Panc1 (cell line): Measurements from ENCODE around the gene CNIH1. TPM values are rescaled to one million over a fixed set of nuclear protein-coding genes. Genes with fewer than 3 reads are reported as not detected.

ENCODE experiments used
- ATAC-seq: fragments of 200-7000 bp; cut with Tn5 transposase; 2 replicates; pipeline ENCODE4 v1.9.1; 2020; ENCODE audit warnings: mild to moderate bottlenecking, moderate library complexity
- BruUV-seq: library from RNA; stranded (reverse); fragments of 400-500 nt; replicated peaks from 2 replicates; lab custom pipeline; 2021; lab: Mats Ljungman, UMichigan
- CTCF ChIA-PET: fragments of 300-600 bp; sonication (Branson Sonifier 250); formaldehyde crosslinking; loops from one replicate; lab custom pipeline; 2022; ENCODE audit warnings: antibody characterized with exemption; lab: Charles Lee
- POLR2A ChIA-PET: fragments of 300-600 bp; sonication (Branson Sonifier 250); formaldehyde crosslinking; loops from one replicate; lab custom pipeline; 2022; ENCODE audit warnings: antibody characterized with exemption; lab: Charles Lee
- DNase-seq: peaks from one replicate; pipeline ENCODE4 v3.0.0-alpha.2; 2010; ENCODE audit warnings: low read depth, low spot score
- H3K27ac ChIP-seq: 2 replicates; pipeline ENCODE4 v1.5.1; 2011; ENCODE audit warnings: mild to moderate bottlenecking, low read length, inconsistent platforms
- H3K27me3 ChIP-seq: fragments of 200-500 bp; sonication (Bioruptor generic); 2 replicates; pipeline ENCODE4 v1.6.0; 2014; ENCODE audit warnings: low read length, inconsistent platforms; ENCODE audit not compliant: control insufficient read depth, insufficient read depth
- H3K36me3 ChIP-seq: fragments of 200-500 bp; sonication (Bioruptor generic); 2 replicates; pipeline ENCODE4 v1.5.1; 2014; ENCODE audit warnings: inconsistent platforms, mild to moderate bottlenecking, low read length, moderate library complexity; ENCODE audit not compliant: control insufficient read depth, insufficient read depth
- H3K4me1 ChIP-seq: 2 replicates; pipeline ENCODE4 v1.5.1; 2011; ENCODE audit warnings: inconsistent platforms, mild to moderate bottlenecking, low read length, moderate library complexity; ENCODE audit not compliant: control insufficient read depth, insufficient read depth
- H3K4me3 ChIP-seq, 2 experiments: 2 replicates each; pipeline ENCODE4 v1.5.1; 2011 to 2012; ENCODE audit warnings: low read depth in 2 of 2, low read length in 2 of 2, mild to moderate bottlenecking in 2 of 2, inconsistent platforms in 1 of 2, moderate library complexity in 1 of 2
- H3K9me3 ChIP-seq: fragments of 200-500 bp; sonication (Bioruptor generic); 2 replicates; pipeline ENCODE4 v1.5.1; 2014; ENCODE audit warnings: low read depth, mild to moderate bottlenecking, inconsistent platforms, low read length, moderate library complexity; ENCODE audit not compliant: control insufficient read depth, insufficient read depth
- POLR2AphosphoS5 ChIP-seq: IDR thresholded peaks from 2 replicates; pipeline ENCODE4 v1.6.1; 2012; ENCODE audit warnings: mild to moderate bottlenecking, low read depth, low read length, moderate library complexity
- SIN3A ChIP-seq: IDR thresholded peaks from 2 replicates; pipeline ENCODE4 v1.6.1; 2012; ENCODE audit warnings: low read depth, mild to moderate bottlenecking, low read length, moderate library complexity, borderline replicate concordance; ENCODE audit not compliant: insufficient read depth
- TCF7L2 ChIP-seq: IDR thresholded peaks from 2 replicates; pipeline ENCODE4 v1.6.1; 2011; ENCODE audit warnings: mild to moderate bottlenecking, low read depth, low read length, inconsistent platforms
- in situ Hi-C: cut with HindIII; loops from 2 replicates; pipeline ENCODE4 v1.10.0; 2016; ENCODE audit warnings: low sequenced_read_pairs, low pct_unique_long_range_greater_than_20kb
- intact Hi-C: fragments of 100-400 bp; cut with micrococcal nuclease; formaldehyde crosslinking; loops from one replicate; pipeline ENCODE4 v1.10.0; 2022; ENCODE audit not compliant: unreplicated experiment
- total RNA-seq: library from RNA; stranded (reverse); gene quantifications from one replicate; pipeline ENCODE4 v1.2.1, GENCODE V29; 2021; ENCODE audit not compliant: unreplicated experiment
- TF ChIP-seq, protein P1 (sequence below), 2 experiments: IDR thresholded peaks; 2 replicates each; pipeline ENCODE4 v1.6.1; 2011 to 2012; ENCODE audit warnings: low read depth in 2 of 2, control low read depth in 1 of 2, low read length in 1 of 2, mild to moderate bottlenecking in 1 of 2, moderate library complexity in 1 of 2; ENCODE audit not compliant: insufficient read depth in 1 of 2
- TF ChIP-seq, protein P2 (sequence below): fragments of 450-650 bp; IDR thresholded peaks from 2 replicates; pipeline ENCODE4 v1.5.1; 2017; ENCODE audit warnings: mild to moderate bottlenecking

The CNIH1 gene
- total RNA-seq, 1 experiment from 2014 or later, result 83.7 TPM

DNA sequence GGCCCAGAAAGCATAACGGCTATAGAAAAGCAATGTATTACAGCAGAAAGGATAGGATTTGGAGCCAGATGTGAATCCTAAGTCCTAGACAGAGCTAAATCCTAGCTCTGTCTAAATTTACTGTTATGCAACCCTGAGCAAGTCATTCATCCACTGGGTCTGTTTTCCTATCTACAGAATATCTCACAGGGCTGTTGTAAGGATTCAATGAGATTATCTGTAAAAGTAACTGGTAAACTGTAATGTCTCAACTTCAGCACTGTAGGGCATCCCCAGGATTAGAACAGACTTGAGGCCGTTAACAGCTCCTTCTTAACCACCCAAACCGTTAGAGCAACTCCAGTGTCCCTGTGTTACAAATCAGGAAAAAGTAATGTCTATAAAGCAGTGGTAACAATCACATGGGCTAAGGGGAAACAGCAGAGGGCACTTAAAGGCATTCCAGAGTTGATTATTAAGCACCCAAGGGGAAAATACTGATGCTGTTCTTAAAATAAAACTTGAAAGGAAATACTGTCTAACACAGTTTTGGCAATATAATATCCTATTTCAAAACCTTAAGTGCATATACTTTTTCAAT is 37.6 kb upstream of the CNIH1 start:
- no peak for ATAC-seq
- DNase-seq, result no peak
- H3K9me3 ChIP-seq, result no peaks in the 10 kb centered on the region
- TF ChIP-seq SIN3A, result no peak
- no peak for TF ChIP-seq POLR2AphosphoS5
- TF ChIP-seq, protein P1, sequence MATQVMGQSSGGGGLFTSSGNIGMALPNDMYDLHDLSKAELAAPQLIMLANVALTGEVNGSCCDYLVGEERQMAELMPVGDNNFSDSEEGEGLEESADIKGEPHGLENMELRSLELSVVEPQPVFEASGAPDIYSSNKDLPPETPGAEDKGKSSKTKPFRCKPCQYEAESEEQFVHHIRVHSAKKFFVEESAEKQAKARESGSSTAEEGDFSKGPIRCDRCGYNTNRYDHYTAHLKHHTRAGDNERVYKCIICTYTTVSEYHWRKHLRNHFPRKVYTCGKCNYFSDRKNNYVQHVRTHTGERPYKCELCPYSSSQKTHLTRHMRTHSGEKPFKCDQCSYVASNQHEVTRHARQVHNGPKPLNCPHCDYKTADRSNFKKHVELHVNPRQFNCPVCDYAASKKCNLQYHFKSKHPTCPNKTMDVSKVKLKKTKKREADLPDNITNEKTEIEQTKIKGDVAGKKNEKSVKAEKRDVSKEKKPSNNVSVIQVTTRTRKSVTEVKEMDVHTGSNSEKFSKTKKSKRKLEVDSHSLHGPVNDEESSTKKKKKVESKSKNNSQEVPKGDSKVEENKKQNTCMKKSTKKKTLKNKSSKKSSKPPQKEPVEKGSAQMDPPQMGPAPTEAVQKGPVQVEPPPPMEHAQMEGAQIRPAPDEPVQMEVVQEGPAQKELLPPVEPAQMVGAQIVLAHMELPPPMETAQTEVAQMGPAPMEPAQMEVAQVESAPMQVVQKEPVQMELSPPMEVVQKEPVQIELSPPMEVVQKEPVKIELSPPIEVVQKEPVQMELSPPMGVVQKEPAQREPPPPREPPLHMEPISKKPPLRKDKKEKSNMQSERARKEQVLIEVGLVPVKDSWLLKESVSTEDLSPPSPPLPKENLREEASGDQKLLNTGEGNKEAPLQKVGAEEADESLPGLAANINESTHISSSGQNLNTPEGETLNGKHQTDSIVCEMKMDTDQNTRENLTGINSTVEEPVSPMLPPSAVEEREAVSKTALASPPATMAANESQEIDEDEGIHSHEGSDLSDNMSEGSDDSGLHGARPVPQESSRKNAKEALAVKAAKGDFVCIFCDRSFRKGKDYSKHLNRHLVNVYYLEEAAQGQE (IDR thresholded peaks at IDR 0.05; ENCODE audit: insufficient read depth in 1 of 2, low read depth in 2 of 2, low read length in 1 of 2), result no peak
- no peak for TF ChIP-seq TCF7L2
- TF ChIP-seq, protein P2, sequence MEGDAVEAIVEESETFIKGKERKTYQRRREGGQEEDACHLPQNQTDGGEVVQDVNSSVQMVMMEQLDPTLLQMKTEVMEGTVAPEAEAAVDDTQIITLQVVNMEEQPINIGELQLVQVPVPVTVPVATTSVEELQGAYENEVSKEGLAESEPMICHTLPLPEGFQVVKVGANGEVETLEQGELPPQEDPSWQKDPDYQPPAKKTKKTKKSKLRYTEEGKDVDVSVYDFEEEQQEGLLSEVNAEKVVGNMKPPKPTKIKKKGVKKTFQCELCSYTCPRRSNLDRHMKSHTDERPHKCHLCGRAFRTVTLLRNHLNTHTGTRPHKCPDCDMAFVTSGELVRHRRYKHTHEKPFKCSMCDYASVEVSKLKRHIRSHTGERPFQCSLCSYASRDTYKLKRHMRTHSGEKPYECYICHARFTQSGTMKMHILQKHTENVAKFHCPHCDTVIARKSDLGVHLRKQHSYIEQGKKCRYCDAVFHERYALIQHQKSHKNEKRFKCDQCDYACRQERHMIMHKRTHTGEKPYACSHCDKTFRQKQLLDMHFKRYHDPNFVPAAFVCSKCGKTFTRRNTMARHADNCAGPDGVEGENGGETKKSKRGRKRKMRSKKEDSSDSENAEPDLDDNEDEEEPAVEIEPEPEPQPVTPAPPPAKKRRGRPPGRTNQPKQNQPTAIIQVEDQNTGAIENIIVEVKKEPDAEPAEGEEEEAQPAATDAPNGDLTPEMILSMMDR, result no peak
- H3K36me3 ChIP-seq, result peaks cover 17% of the 10 kb centered on the region
- H3K4me1 ChIP-seq, result no peaks in the 10 kb centered on the region
- in situ Hi-C loops (no loop called here), intact Hi-C loops (no loop called here)
- ChIA-PET POLR2A (no interaction called here), CTCF (no interaction called here)
- BruUV-seq, result no TSS peak
- H3K4me3 ChIP-seq, result no peak overlapping the region
- H3K27ac ChIP-seq, result no peak overlapping the region
- H3K27me3 ChIP-seq, result no peaks in the 10 kb centered on the region

DNA sequence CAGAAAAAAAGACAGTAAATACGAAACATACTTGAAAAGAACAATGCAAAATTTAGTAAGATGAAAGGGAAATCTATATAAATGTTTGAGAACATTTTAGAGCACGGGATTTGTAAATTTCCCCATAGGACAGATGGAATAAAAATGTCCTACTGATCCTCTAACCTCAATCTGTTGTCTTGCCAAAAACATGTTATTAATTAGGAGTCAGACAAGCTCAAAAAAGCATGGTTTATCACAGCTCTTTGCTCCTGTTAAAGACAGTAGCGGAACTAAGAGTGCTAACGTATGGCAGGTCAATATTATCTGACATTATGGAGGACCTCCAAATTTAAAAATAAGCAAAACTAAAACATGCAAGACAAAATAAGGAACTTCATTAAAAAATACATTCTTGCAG is 34.7 kb upstream of the CNIH1 start:
- H3K4me1 ChIP-seq, result no peaks in the 10 kb centered on the region
- CTCF ChIA-PET, result no interaction called here
- intact Hi-C loops (no loop called here), in situ Hi-C loops (no loop called here)
- POLR2A ChIA-PET, result no interaction called here
- H3K4me3 ChIP-seq, result no peak overlapping the region
- H3K27ac ChIP-seq, result no peak overlapping the region
- H3K27me3 ChIP-seq, result no peaks in the 10 kb centered on the region
- peaks cover 7% of the 10 kb centered on the region for H3K36me3 ChIP-seq
- H3K9me3 ChIP-seq, result no peaks in the 10 kb centered on the region
- no TSS peak for BruUV-seq
- TF ChIP-seq SIN3A (no peak), POLR2AphosphoS5 (no peak), TCF7L2 (no peak)
- TF ChIP-seq, protein P1 (IDR thresholded peaks at IDR 0.05; ENCODE audit: insufficient read depth in 1 of 2, low read depth in 2 of 2, low read length in 1 of 2), result no peak
- TF ChIP-seq, protein P2, result no peak
- no peak for ATAC-seq
- DNase-seq, result no peak
